WERI-Rb-1 (cell line): ENCODE results near the gene LOXHD1.

ENCODE experiments used
- DNase-seq: peaks from one replicate; pipeline ENCODE4 v3.0.0-alpha.2; 2020
- H3K27ac ChIP-seq: fragments of 250-450 bp; sonication (Bioruptor Pico); 2 replicates; pipeline ENCODE4 v1.5.1; 2020; ENCODE audit warnings: mild to moderate bottlenecking, moderate library complexity
- H3K27me3 ChIP-seq: fragments of 250-450 bp; sonication (Bioruptor Pico); 2 replicates; pipeline ENCODE4 v1.5.1; 2021; ENCODE audit warnings: mild to moderate bottlenecking, low read depth, moderate library complexity; ENCODE audit not compliant: insufficient read depth, severe bottlenecking
- H3K36me3 ChIP-seq: fragments of 250-450 bp; sonication (Bioruptor Pico); 2 replicates; pipeline ENCODE4 v1.5.1; 2020; ENCODE audit warnings: mild to moderate bottlenecking, moderate library complexity
- H3K4me3 ChIP-seq: 2 replicates; pipeline ENCODE4 v1.5.1; 2011; ENCODE audit warnings: low read depth, mild to moderate bottlenecking, control low read depth, low read length
- H3K9me3 ChIP-seq: fragments of 250-450 bp; sonication (Bioruptor Pico); 2 replicates; pipeline ENCODE4 v1.5.1; 2021; ENCODE audit warnings: mild to moderate bottlenecking, moderate library complexity; ENCODE audit not compliant: severe bottlenecking
- CTCF ChIP-seq: IDR thresholded peaks from 2 replicates; pipeline ENCODE4 v1.5.1; 2011; ENCODE audit warnings: low read depth, mild to moderate bottlenecking, control low read depth, inconsistent platforms, low read length

The LOXHD1 gene

GRCh38 chr18:46578987-46579386, 78.0 kb downstream of the LOXHD1 start:
- Histone ChIP-seq H3K27ac (no peak overlapping the region), H3K36me3 (no peaks in the 10 kb centered on the region), H3K4me3 (no peak overlapping the region), H3K9me3 (peaks cover 10% of the 10 kb centered on the region), H3K27me3 (no peaks in the 10 kb centered on the region)
- DNase-seq, result no peak
- no peak for TF ChIP-seq CTCF

GRCh38 chr18:46577546-46577945, 79.5 kb downstream of the LOXHD1 start:
- no peak for DNase-seq
- Histone ChIP-seq H3K27me3 (no peaks in the 10 kb centered on the region), H3K27ac (peak overlapping the region; percentile 27; the same call in 1 of the 2 replicates), H3K4me3 (no peak overlapping the region), H3K36me3 (no peaks in the 10 kb centered on the region), H3K9me3 (peaks cover 10% of the 10 kb centered on the region)
- TF ChIP-seq CTCF, result no peak

GRCh38 chr18:46575851-46576250, 81.2 kb downstream of the LOXHD1 start:
- Histone ChIP-seq H3K27ac (no peak overlapping the region), H3K36me3 (no peaks in the 10 kb centered on the region), H3K27me3 (no peaks in the 10 kb centered on the region), H3K4me3 (no peak overlapping the region), H3K9me3 (peaks cover 2% of the 10 kb centered on the region)
- DNase-seq, result no peak
- TF ChIP-seq CTCF, result no peak

GRCh38 chr18:46574743-46575115, 82.3 kb downstream of the LOXHD1 start:
- no peak overlapping the region for H3K4me3 ChIP-seq
- no peaks in the 10 kb centered on the region for H3K27me3 ChIP-seq
- no peak for TF ChIP-seq CTCF
- H3K9me3 ChIP-seq, result no peaks in the 10 kb centered on the region
- no peak overlapping the region for H3K27ac ChIP-seq
- no peaks in the 10 kb centered on the region for H3K36me3 ChIP-seq
- no peak for DNase-seq

- H3K36me3 ChIP-seq, result no peaks in the 10 kb centered on the region
- H3K27ac ChIP-seq, result no peak overlapping the region
- no peaks in the 10 kb centered on the region for H3K9me3 ChIP-seq
- no peaks in the 10 kb centered on the region for H3K27me3 ChIP-seq
- H3K4me3 ChIP-seq, result no peak overlapping the region
- peak; percentile 43 for DNase-seq
- no peak for TF ChIP-seq CTCF
Observed at GRCh38 chr18:46574000-46574742, 82.8 kb downstream of the LOXHD1 start.

GRCh38 chr18:46573156-46573555, 83.9 kb downstream of the LOXHD1 start:
- H3K27me3 ChIP-seq, result no peaks in the 10 kb centered on the region
- H3K9me3 ChIP-seq, result no peaks in the 10 kb centered on the region
- H3K4me3 ChIP-seq, result no peak overlapping the region
- no peak for TF ChIP-seq CTCF
- H3K36me3 ChIP-seq, result no peaks in the 10 kb centered on the region
- no peak overlapping the region for H3K27ac ChIP-seq
- no peak for DNase-seq
